Stomach (tissue), 9 donors: ENCODE results near the gene BIN1. TPM values are rescaled to one million over a fixed set of nuclear protein-coding genes. Genes with fewer than 3 reads are reported as not detected.

Source experiments
- DNase-seq, 2 donors: peaks; one replicate each; pipeline versions ENCODE4 v3.0.0 to v3.0.0-alpha.2; 2013 to 2019
- H3K27ac ChIP-seq, 5 donors: fragments of 200-600 bp in 4 of 5; sonication (generic) in 4 of 5; one replicate each; pipeline ENCODE4 v1.5.1; 2013 to 2019; ENCODE audit warnings: mild to moderate bottlenecking in 1 of 5, moderate library complexity in 1 of 5
- H3K27me3 ChIP-seq, 3 donors: fragments of 200-600 bp; sonication (generic); one replicate each; pipeline ENCODE4 v1.5.1; 2017 to 2019; ENCODE audit warnings: mixed run types in 1 of 3
- H3K36me3 ChIP-seq, 4 donors: fragments of 200-600 bp; sonication (generic); 1 replicate in 3 of 4; 2 replicates in 1 of 4; pipeline ENCODE4 v1.5.1; 2016 to 2019
- H3K4me1 ChIP-seq, 4 donors: fragments of 200-600 bp; sonication (generic); one replicate each; pipeline ENCODE4 v1.5.1; 2016 to 2019
- H3K4me3 ChIP-seq, 4 donors: fragments of 200-600 bp; sonication (generic) in 3 of 4; one replicate each; pipeline ENCODE4 v1.5.1; 2016 to 2019; ENCODE audit warnings: mild to moderate bottlenecking in 1 of 4
- H3K9me3 ChIP-seq, 4 donors: fragments of 200-600 bp; sonication (generic); one replicate each; pipeline ENCODE4 v1.5.1; 2016 to 2019
- EP300 ChIP-seq: sonication (generic); formaldehyde crosslinking; IDR thresholded peaks from one replicate; pipeline ENCODE4 v1.6.1; 2017; ENCODE audit warnings: antibody characterized with exemption
- POLR2A ChIP-seq, 4 donors: fragments of 450-650 bp; IDR thresholded peaks; one replicate each; pipeline ENCODE4 v1.6.1; 2016; ENCODE audit warnings: antibody characterized with exemption in 4 of 4, control low read depth in 2 of 4, mild to moderate bottlenecking in 1 of 4, moderate library complexity in 1 of 4
- POLR2AphosphoS5 ChIP-seq, 3 donors: sonication (generic); formaldehyde crosslinking; IDR thresholded peaks; one replicate each; pipeline ENCODE4 v1.6.1; 2016; ENCODE audit warnings: antibody characterized with exemption in 3 of 3
- WGBS, 5 donors: extraction: QIAGEN DNeasy Blood & Tissue Kit in 3 of 5; methylation state at CpG; one replicate each; pipeline versions ENCODE4 v1.1.5 to v1.1.7; 2013 to 2018; 5-methylcytosine and 5-hydroxymethylcytosine counted together
- intact Hi-C: fragments of 100-400 bp; cut with DNase I; formaldehyde crosslinking; loops from one replicate; pipeline ENCODE4 v1.15.1; 2023; ENCODE audit warnings: low total_unique reads
- polyA plus RNA-seq, 3 donors: library from polyadenylated mRNA; stranded (reverse); fragments of 200-250 nt; gene quantifications; one replicate each; pipeline ENCODE4 v1.2.3, GENCODE V29; 2013
- total RNA-seq, 5 donors: library from RNA; depleted of rRNA; stranded (reverse); fragments of >200 nt; gene quantifications; one replicate each; pipeline versions ENCODE4 v1.1.0 to v1.2.3, GENCODE V29; 2014 to 2016
- TF ChIP-seq, protein P1 (sequence below), 7 experiments: fragments of 450-650 bp in 4 of 7; fragments of 200-600 bp in 3 of 7; sonication (generic) in 3 of 7; IDR thresholded peaks; one replicate each; pipeline ENCODE4 v1.5.1; 2016 to 2019; ENCODE audit warnings: antibody characterized with exemption in 7 of 7, control low read depth in 2 of 7, mild to moderate bottlenecking in 1 of 7
- donor health status: healthy with polysubstance abuse.
- donor health status: Bipolar disorder and iron deficiency.
- donor health status: healthy.

Gene BIN1
- total and polyA plus RNA-seq, 8 donors = 39.1 to 175 (median 47.8) TPM

DNA sequence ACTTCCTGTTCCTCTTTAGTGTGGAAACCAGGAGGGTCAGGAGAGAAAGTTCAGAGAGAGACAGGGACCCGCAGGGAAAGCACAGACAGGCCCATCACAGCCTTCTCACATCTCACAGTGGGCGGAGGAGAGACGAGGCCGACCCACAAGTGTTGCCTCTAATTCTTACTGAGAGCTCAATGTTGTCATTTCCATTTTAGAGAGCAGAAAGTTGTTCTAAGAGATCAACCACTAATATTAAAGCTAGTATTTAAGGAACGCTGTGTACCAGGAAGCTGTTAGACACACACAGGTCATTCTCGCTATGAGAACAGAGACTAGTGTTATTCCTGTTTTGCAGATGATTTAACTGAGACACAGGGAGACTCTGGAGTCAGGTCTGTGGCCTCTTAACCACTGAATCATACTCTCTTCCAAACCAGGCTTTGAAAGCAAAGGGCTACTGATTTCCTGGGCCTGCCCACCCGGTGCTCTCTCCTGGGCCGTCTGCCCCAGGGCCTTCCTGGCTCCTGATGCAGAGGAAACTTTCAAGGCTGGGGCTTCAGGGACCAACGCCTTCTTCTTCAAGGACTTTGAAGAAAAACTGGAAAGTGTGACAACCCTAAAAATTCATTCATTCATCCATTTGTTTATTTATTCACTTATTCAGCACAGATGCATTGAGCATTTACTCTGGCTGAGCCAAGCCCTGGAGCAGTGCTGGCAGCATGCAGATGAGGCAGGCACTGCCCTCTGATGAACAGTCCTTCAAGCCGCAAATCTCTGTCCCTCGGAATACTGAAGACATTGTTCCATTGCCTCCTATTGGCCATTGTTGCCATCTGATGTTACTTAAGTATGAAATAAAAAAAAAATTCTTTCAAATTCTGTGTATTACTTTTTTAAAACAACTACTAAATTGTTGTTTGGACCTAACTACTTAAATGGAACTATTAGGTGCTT, 37.2 kb upstream of the BIN1 start:
- DNase-seq = no peak
- Histone ChIP-seq H3K27me3 (peaks cover 0 to 4% (median 0%) of the 10 kb centered on the region in 3 donors), H3K4me1 (peaks cover 0 to 26% (median 11%) of the 10 kb centered on the region in 4 donors), H3K27ac (peak overlapping the region in 4 of 5 donors; percentile 22 to 63 (median 41)), H3K9me3 (no peaks in the 10 kb centered on the region), H3K36me3 (no peaks in the 10 kb centered on the region), H3K4me3 (no peak overlapping the region)
- TF ChIP-seq EP300 (no peak), POLR2AphosphoS5 (IDR thresholded peaks at IDR 0.05) (peak in 1 of 3 donors; percentile 19), POLR2A (IDR thresholded peaks at IDR 0.05) (no peak)
- TF ChIP-seq, protein P1, sequence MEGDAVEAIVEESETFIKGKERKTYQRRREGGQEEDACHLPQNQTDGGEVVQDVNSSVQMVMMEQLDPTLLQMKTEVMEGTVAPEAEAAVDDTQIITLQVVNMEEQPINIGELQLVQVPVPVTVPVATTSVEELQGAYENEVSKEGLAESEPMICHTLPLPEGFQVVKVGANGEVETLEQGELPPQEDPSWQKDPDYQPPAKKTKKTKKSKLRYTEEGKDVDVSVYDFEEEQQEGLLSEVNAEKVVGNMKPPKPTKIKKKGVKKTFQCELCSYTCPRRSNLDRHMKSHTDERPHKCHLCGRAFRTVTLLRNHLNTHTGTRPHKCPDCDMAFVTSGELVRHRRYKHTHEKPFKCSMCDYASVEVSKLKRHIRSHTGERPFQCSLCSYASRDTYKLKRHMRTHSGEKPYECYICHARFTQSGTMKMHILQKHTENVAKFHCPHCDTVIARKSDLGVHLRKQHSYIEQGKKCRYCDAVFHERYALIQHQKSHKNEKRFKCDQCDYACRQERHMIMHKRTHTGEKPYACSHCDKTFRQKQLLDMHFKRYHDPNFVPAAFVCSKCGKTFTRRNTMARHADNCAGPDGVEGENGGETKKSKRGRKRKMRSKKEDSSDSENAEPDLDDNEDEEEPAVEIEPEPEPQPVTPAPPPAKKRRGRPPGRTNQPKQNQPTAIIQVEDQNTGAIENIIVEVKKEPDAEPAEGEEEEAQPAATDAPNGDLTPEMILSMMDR (IDR thresholded peaks at IDR 0.05) = peak in 2 of 7 experiments; percentile 13 to 33
- WGBS, 5 donors = 55 to 66% (median 61%) methylated on average over 11 of the region's 11 CpGs
- intact Hi-C loops = no loop called here

DNA sequence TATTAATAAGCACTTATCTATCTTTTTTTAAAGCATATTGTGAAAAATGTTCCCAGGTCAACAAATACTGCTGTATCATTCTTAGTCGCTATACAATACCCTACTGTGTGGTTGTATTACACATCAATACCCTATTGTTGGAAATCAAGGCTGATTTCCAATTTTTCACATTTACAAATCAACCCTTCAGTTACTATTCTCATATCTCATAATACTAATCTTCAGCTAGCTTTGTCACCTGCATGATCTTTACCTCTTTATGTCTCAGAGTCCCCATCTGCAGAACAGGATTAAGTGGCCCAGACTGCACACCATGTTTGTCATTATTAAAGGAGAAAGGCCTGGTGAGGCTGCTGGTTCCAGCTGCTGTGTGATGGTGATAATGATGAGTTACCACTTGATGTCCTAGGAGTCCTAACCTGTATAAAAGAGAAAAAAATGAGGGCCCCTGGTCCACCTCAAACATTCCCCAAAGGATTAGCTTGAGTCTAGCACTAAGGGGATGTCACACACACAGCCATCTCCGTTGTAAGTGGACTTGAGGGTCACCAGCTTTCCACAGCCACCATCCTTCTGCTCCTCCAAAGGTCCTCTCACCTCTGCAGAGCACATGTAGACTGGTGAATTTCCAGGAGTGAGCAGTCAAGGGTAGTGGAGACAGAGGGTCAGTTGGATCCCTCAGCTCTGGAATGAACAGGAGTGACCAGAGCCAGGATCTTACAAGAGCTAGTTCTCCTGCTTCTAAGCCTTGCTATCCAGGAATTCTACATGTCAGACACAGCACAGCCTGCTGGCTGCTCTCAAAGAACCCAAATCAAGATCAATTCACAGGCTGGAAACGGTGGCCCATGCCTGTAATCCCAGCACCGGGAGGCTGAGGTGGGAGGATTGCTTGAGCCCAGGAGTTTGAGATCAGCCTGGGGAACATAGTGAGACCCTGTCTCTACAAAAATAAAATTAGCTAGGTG, 36.0 kb upstream of the BIN1 start:
- Histone ChIP-seq H3K4me1 (peaks cover 0 to 26% (median 11%) of the 10 kb centered on the region in 4 donors), H3K4me3 (no peak overlapping the region), H3K9me3 (no peaks in the 10 kb centered on the region), H3K27me3 (peaks cover 0 to 4% (median 0%) of the 10 kb centered on the region in 3 donors), H3K36me3 (no peaks in the 10 kb centered on the region), H3K27ac (peak overlapping the region in 3 of 5 donors; percentile 22 to 58 (median 24))
- TF ChIP-seq EP300 (no peak), POLR2AphosphoS5 (IDR thresholded peaks at IDR 0.05) (no peak), POLR2A (IDR thresholded peaks at IDR 0.05) (no peak)
- TF ChIP-seq, protein P1 (IDR thresholded peaks at IDR 0.05) = no peak
- DNase-seq = no peak
- WGBS, 5 donors = 70 to 85% (median 80%) methylated on average over 4 of the region's 4 CpGs
- intact Hi-C loops = no loop called here

DNA sequence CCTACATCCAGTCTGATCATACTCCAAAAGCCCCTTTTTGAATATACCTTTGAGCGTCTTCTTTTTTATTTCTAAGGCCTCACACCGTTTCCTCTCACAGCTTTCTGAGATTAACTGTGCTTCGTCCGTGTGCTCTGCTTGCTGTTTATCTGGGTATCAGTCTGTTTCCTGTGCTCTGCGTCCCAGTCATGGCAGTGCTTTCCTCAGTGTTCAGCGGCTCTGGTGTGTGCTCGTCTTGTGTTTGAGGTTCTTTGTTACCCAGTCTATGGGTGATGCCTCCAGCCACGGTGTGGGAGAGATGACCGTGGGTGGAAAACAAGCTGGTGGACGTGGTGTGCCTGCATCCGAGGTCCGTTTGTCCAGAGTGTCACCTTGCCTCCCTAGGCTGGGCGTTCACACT, 33.6 kb upstream of the BIN1 start:
- Histone ChIP-seq H3K27me3 (peaks cover 0 to 4% (median 0%) of the 10 kb centered on the region in 3 donors), H3K4me3 (no peak overlapping the region), H3K9me3 (no peaks in the 10 kb centered on the region), H3K36me3 (no peaks in the 10 kb centered on the region), H3K27ac (no peak overlapping the region), H3K4me1 (peaks cover 0 to 19% (median 8%) of the 10 kb centered on the region in 4 donors)
- 58 to 66% (median 64%) methylated on average over 13 of the region's 13 CpGs for WGBS, 5 donors
- DNase-seq = no peak
- intact Hi-C loops = no loop called here
- TF ChIP-seq POLR2A (IDR thresholded peaks at IDR 0.05) = no peak

DNA sequence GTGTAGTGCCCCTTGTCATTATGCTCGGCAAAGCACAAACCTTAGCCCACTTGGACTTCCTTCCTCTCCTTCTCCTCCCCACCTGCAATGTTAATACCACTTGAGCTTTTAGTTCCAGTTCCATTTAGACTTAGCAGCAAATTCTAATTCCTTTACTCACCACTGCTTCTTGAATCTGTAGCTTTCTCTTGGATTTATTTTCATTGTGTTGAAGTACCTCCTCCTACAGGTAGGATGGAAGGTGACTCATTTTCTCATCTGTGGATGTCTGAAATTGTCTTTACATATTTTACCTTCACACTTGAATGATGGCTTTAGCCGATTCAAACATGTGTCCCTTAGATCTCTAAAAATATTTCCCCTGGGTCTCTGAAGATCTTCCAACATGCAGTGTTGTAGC, 32.8 kb upstream of the BIN1 start:
- no peak overlapping the region for H3K27ac ChIP-seq
- H3K9me3 ChIP-seq = no peaks in the 10 kb centered on the region
- WGBS, 5 donors = 75 to 87% (median 78%) methylated on average over 2 of the region's 2 CpGs
- peaks cover 0 to 12% (median 8%) of the 10 kb centered on the region in 4 donors for H3K4me1 ChIP-seq
- no peaks in the 10 kb centered on the region for H3K36me3 ChIP-seq
- H3K27me3 ChIP-seq = peaks cover 0 to 4% (median 0%) of the 10 kb centered on the region in 3 donors
- H3K4me3 ChIP-seq = no peak overlapping the region
- TF ChIP-seq, protein P1 (IDR thresholded peaks at IDR 0.05) = no peak
- no peak for DNase-seq
- intact Hi-C loops = no loop called here
